ENCODE data around the gene ZNF555.
"Not testable (repeated sequence)": the region's sequence is repeated elsewhere in the genome, so short reads cannot be mapped to it uniquely, and the experiment has no call there.

Gene ZNF555

GRCh38 chr19:2807379-2808128, 33.7 kb upstream of the ZNF555 start:
- DNase-seq: no peak

GRCh38 chr19:2808129-2808941, 32.9 kb upstream of the ZNF555 start:
- no peak for DNase-seq

GRCh38 chr19:2809387-2810140, 31.7 kb upstream of the ZNF555 start:
- DNase-seq: no peak

- no peak for DNase-seq
These were observed 30.9 kb upstream of the ZNF555 start for GRCh38 chr19:2810141-2811091.

GRCh38 chr19:2811221-2811722, 30.0 kb upstream of the ZNF555 start:
- no peak for DNase-seq

GRCh38 chr19:2811735-2812413, 29.4 kb upstream of the ZNF555 start:
- DNase-seq: no peak

- no peak for DNase-seq
These were observed 28.7 kb upstream of the ZNF555 start for GRCh38 chr19:2812414-2813234.

GRCh38 chr19:2813235-2814160, 27.8 kb upstream of the ZNF555 start:
- no peak for DNase-seq

GRCh38 chr19:2814426-2814825, 26.8 kb upstream of the ZNF555 start:
- DNase-seq: no peak

GRCh38 chr19:2815191-2815614, 26.1 kb upstream of the ZNF555 start:
- no peak for DNase-seq

- no peak for DNase-seq
These were observed 25.4 kb upstream of the ZNF555 start for GRCh38 chr19:2815923-2816322.

GRCh38 chr19:2816641-2817040, 24.6 kb upstream of the ZNF555 start:
- DNase-seq: no peak

- DNase-seq: not testable (repeated sequence)
These were observed 23.9 kb upstream of the ZNF555 start for GRCh38 chr19:2817237-2817829.

- peak; percentile 73 for DNase-seq
These were observed 21.6 kb upstream of the ZNF555 start, which contains the start of gene ZNF554 for GRCh38 chr19:2819540-2820111. Gene ZNF554, plus strand, starts transcription at chr19:2819868. Its CDS starts 204 bp downstream, at chr19:2820072.

GRCh38 chr19:2820112-2820702, 21.1 kb upstream of the ZNF555 start:
- DNase-seq: no peak

GRCh38 chr19:2822846-2823245, 18.4 kb upstream of the ZNF555 start:
- no peak for DNase-seq

GRCh38 chr19:2823646-2824045, 17.6 kb upstream of the ZNF555 start:
- DNase-seq: no peak

GRCh38 chr19:2824129-2824528, 17.1 kb upstream of the ZNF555 start:
- no peak for DNase-seq

Measured in NCI-H510A treated with DMSO at 0.1 percent for 48 hours (cell line).